Aorta (tissue), 5 donors: ENCODE results near the gene CDC42EP1. TPM values are rescaled to one million over a fixed set of nuclear protein-coding genes. Genes with fewer than 3 reads are reported as not detected.
A peak's percentile ranks its signal among the peaks of the same experiment; 100 is the strongest.

Experiments used
- ATAC-seq: fragments of 200-7000 bp; cut with Tn5 transposase; one replicate; pipeline ENCODE4 v1.9.1; 2022; ENCODE audit warnings: moderate library complexity; ENCODE audit not compliant: low FRiP score
- DNase-seq, 2 donors: peaks; one replicate each; pipeline ENCODE4 v3.0.0-alpha.2; 2020
- H3K27ac ChIP-seq, 2 donors: one replicate each; pipeline ENCODE4 v1.5.1; 2013; ENCODE audit warnings: low read length in 2 of 2, mild to moderate bottlenecking in 2 of 2, moderate library complexity in 2 of 2, control low read depth in 1 of 2, inconsistent platforms in 1 of 2, low read depth in 1 of 2
- H3K27me3 ChIP-seq, 2 donors: one replicate each; pipeline ENCODE4 v1.6.1; 2013; ENCODE audit warnings: control low read depth in 1 of 2, low read length in 1 of 2, mild to moderate bottlenecking in 1 of 2, moderate library complexity in 1 of 2; ENCODE audit not compliant: insufficient read depth in 2 of 2, control insufficient read depth in 1 of 2
- H3K36me3 ChIP-seq, 2 donors: one replicate each; pipeline ENCODE4 v1.6.1; 2013; ENCODE audit warnings: control low read depth in 1 of 2, low read length in 1 of 2, mild to moderate bottlenecking in 1 of 2; ENCODE audit not compliant: insufficient read depth in 2 of 2, control insufficient read depth in 1 of 2
- H3K4me1 ChIP-seq, 2 donors: one replicate each; pipeline ENCODE4 v1.6.1; 2013; ENCODE audit warnings: low read length in 2 of 2, control low read depth in 1 of 2, mild to moderate bottlenecking in 1 of 2, moderate library complexity in 1 of 2; ENCODE audit not compliant: insufficient read depth in 2 of 2, control insufficient read depth in 1 of 2
- H3K4me3 ChIP-seq, 2 donors: one replicate each; pipeline ENCODE4 v1.5.1; 2013; ENCODE audit warnings: low read length in 2 of 2, control low read depth in 1 of 2, mild to moderate bottlenecking in 1 of 2
- H3K9me3 ChIP-seq: one replicate; pipeline ENCODE4 v1.6.1; 2013; ENCODE audit warnings: mild to moderate bottlenecking, low read length; ENCODE audit not compliant: control insufficient read depth
- WGBS, 2 donors: extraction: QIAGEN DNeasy Blood & Tissue Kit; methylation state at CpG; one replicate each; pipeline ENCODE4 v1.1.7; 2013; 5-methylcytosine and 5-hydroxymethylcytosine counted together
- intact Hi-C, 2 donors: fragments of 100-400 bp; cut with DNase I; formaldehyde crosslinking; loops; one replicate each; pipeline versions ENCODE4 v1.14.2 to v1.15.0; 2022
- long read RNA-seq, 2 donors: library from polyadenylated mRNA; unstranded; transcript quantifications; one replicate each; pipeline ENCODE4 v2.0.0, GENCODE V29; 2020 to 2021
- polyA plus RNA-seq, 2 donors: library from polyadenylated mRNA; stranded (reverse); fragments of 200-250 nt; gene quantifications; one replicate each; pipeline ENCODE4 v1.2.3, GENCODE V29; 2013
- total RNA-seq, 2 donors: library from RNA; stranded (reverse); fragmentation: NEBNext Ultra II Directional; extraction: Animal tissue kit (Norgen Biotek cat#: 25700); gene quantifications; one replicate each; pipeline ENCODE4 v1.2.1, GENCODE V29; 2021
- donor health status: healthy with polysubstance abuse.
- donor health status: Bipolar disorder and iron deficiency.
- donor health status: DM: no; HTN: no; CAD: no.
- donor health status: DM: no; HTN: no; CAD: no.
- donor health status: DM: yes; HTN: yes; CAD: no.

Gene CDC42EP1, protein sequence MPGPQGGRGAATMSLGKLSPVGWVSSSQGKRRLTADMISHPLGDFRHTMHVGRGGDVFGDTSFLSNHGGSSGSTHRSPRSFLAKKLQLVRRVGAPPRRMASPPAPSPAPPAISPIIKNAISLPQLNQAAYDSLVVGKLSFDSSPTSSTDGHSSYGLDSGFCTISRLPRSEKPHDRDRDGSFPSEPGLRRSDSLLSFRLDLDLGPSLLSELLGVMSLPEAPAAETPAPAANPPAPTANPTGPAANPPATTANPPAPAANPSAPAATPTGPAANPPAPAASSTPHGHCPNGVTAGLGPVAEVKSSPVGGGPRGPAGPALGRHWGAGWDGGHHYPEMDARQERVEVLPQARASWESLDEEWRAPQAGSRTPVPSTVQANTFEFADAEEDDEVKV
- 10 to 100 TPM; 69.1 to 76.3 TPM for total RNA-seq
- polyA plus RNA-seq = 10 to 100 TPM; 26.0 to 44.6 TPM
- long read RNA-seq, donor 1, partial matches to known transcripts = 24 of 30 reads
- long read RNA-seq, donor 1, other reads (novel, unspliced or antisense) = 4 of 30 reads
- long read RNA-seq, donor 2, transcript CDC42EP1-201 (3 exons, 2,181 nt) = major isoform, 13 of 62 reads
- long read RNA-seq, donor 2, partial matches to known transcripts = 43 of 62 reads
- long read RNA-seq, donor 2, other reads (novel, unspliced or antisense) = 6 of 62 reads

DNA sequence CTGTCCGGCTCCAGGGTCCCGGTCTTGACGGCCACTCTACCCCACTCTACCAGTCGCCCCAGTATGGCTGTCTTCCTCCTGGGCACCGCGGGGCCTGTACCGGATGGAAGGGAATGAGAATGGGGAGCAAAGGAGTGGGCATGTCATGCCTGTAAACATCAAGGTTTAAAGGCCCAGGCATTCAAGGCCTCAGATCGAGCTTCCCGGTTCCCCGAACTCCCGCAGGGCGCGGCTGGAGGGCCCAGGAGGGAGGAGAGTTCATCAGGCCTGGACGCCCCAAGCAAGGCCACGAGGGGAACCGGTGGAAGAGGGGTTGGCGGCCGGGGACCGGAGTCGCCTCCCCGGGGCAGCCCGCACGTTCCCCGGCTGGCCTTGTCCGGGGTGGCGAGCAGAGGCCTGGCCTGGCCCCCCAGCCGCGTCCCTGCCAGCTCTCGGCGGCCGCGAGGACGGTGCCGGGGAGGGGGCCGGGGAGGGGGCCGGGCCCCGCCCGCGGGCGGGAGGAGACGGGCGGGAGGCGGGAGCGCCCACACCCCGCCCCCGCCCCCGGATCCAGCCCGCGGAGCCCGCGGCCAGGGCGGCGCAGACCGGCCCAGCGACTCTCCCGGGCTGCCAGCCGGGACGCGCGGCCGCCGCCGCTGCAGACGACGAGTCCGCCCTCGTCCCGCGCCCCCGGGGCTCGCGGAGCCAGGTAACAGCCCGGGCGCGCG lies at the start of gene CDC42EP1:
Gene CDC42EP1, plus strand, starts transcription at position 580 of the 707 bp plus-strand sequence. CDS start 5,870 bp downstream, outside the sequence.
- no peaks in the 10 kb centered on the region for H3K36me3 ChIP-seq
- WGBS, 2 donors = 2 to 3% methylated on average over 33 to 76 of the region's 76 CpGs
- peak within 1 kb of the TSS; percentile 96 to 97 for H3K27ac ChIP-seq
- peaks cover 0 to 5% of the 10 kb centered on the region in 2 donors for H3K4me1 ChIP-seq
- no peaks in the 10 kb centered on the region for H3K9me3 ChIP-seq
- peak; percentile 55 for ATAC-seq
- peak within 1 kb of the TSS; percentile 86 to 97 for H3K4me3 ChIP-seq
- DNase-seq = peak; percentile 69 to 89
- intact Hi-C loops = loop anchor here (2.0 to 5.0 kb wide), 2 partner anchors 13 to 1972 kb away; partner anchors contain the start of gene RPS19BP1 (in 1 of the 2)
- no peaks in the 10 kb centered on the region for H3K27me3 ChIP-seq

DNA sequence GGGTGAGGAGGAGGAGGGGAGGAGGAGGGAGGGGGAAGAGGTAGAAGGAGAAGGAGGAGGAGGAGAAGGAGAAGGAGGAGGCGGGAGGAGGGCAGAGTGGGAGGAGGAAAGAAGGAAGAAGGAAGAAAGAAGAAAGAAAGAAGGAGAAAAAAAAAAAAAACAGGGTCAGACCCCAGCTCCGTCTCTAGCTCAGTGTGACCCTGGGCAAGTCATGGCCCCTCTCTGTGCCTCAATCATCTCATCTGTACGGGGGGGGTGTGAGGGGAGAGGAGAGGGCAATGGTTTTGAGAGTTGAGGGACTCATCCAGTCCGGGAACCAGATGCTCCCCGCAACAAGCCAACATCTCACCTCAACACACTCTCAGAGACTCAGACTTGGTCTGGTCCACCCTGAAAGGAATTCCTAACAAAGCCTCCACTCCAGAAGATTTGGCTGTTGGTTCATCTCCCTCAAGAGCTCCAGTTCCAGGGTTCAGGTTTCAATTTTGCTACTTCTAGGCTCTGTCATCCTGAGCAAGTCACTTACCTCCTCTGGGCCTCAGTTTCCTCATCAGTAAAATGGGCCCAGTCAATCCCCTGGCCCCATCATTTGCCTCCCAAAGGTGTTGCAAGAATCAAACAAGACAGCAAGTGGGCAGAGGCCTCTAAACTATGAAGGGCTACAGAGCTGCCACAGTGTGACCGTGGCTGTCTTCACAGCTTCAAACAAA lies 48.7 kb upstream of the CDC42EP1 start:
- intact Hi-C loops = no loop called here
- Histone ChIP-seq H3K27ac (no peak overlapping the region), H3K4me3 (no peak overlapping the region), H3K36me3 (no peaks in the 10 kb centered on the region), H3K4me1 (no peaks in the 10 kb centered on the region), H3K27me3 (no peaks in the 10 kb centered on the region), H3K9me3 (no peaks in the 10 kb centered on the region)
- DNase-seq = no peak
- 92% methylated on average over 6 of the region's 6 CpGs for WGBS, 2 donors
- ATAC-seq = no peak

DNA sequence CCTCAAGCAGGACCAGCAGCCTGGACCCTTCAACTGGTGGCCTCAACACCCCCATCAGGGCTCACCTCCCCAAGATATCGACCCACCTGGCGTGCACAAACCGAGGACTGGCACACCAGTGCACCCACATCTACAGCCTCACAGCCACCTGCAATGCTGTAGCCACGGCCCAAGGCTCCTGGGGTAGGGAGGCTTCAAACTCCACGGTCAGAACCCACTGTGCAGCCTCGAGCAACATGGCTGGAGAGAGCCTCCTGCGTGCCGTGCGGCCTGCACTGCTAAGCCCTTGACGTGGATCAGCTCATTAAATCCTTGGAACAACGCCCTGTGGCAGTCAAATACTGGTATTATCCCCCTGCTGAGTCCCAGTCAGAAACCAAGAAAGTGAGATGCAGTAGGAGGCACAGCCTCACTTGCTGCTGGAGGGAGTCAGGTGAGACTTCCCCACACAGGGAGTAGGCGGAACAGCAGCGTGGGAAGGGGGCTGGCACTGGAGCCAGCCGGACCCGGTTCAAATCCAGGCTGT lies 45.7 kb upstream of the CDC42EP1 start:
- no peaks in the 10 kb centered on the region for H3K36me3 ChIP-seq
- 83 to 86% methylated on average over 15 of the region's 15 CpGs for WGBS, 2 donors
- H3K4me3 ChIP-seq = no peak overlapping the region
- intact Hi-C loops = no loop called here
- H3K9me3 ChIP-seq = no peaks in the 10 kb centered on the region
- no peaks in the 10 kb centered on the region for H3K27me3 ChIP-seq
- no peak for ATAC-seq
- H3K4me1 ChIP-seq = no peaks in the 10 kb centered on the region
- DNase-seq = peak in 1 of 2 donors; percentile 44
- H3K27ac ChIP-seq = no peak overlapping the region

DNA sequence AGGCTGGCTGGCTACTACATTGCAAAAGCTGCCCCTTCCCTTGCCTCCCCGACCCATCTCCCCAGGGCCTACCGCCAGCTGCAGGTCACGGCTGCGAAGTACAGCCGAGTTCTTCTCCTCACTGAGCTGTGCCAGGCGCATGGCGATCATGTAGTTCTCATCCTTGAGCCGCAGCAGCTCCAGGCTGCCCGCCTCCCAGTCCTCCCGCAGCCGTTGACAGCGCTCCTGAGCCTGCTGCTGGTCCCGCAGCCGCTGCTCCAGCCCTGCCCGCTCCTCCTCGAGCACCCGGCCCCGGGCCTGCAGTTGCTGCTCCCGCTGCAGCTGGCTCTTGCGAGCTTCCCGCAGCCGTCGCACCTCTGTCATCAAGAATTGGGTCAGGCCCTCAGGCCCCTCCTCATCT lies 44.4 kb upstream of the CDC42EP1 start:
- H3K9me3 ChIP-seq = no peaks in the 10 kb centered on the region
- intact Hi-C loops = no loop called here
- no peaks in the 10 kb centered on the region for H3K4me1 ChIP-seq
- no peak overlapping the region for H3K27ac ChIP-seq
- DNase-seq (peak in 1 of 2 donors; percentile 39), ATAC-seq (no peak)
- WGBS, 2 donors = 93 to 94% methylated on average over 23 of the region's 23 CpGs
- H3K36me3 ChIP-seq = no peaks in the 10 kb centered on the region
- no peaks in the 10 kb centered on the region for H3K27me3 ChIP-seq
- no peak overlapping the region for H3K4me3 ChIP-seq

DNA sequence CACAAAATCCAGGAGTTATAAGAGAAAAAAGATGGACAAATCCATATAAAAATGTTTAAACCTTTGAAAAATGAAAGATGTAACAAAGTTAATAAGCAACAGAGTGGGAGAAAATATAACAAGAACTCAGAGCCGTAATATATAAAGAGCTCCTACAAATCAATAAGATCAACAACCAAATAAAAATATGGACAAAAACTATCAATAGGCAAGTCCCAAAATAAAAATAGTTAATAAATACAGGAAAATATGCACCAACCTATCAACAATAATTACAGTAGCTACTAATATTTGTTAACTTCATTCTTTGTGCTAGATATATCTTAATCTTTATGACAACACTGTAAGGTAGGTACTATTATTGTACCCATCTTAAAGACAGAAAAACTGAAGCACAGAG lies 43.8 kb upstream of the CDC42EP1 start:
- Histone ChIP-seq H3K9me3 (no peaks in the 10 kb centered on the region), H3K4me3 (no peak overlapping the region), H3K36me3 (no peaks in the 10 kb centered on the region), H3K4me1 (no peaks in the 10 kb centered on the region), H3K27ac (no peak overlapping the region), H3K27me3 (no peaks in the 10 kb centered on the region)
- DNase-seq = no peak
- no peak for ATAC-seq
- WGBS, 2 donors = 58 to 93% methylated on average over 1 of the region's 1 CpG
- intact Hi-C loops = no loop called here

DNA sequence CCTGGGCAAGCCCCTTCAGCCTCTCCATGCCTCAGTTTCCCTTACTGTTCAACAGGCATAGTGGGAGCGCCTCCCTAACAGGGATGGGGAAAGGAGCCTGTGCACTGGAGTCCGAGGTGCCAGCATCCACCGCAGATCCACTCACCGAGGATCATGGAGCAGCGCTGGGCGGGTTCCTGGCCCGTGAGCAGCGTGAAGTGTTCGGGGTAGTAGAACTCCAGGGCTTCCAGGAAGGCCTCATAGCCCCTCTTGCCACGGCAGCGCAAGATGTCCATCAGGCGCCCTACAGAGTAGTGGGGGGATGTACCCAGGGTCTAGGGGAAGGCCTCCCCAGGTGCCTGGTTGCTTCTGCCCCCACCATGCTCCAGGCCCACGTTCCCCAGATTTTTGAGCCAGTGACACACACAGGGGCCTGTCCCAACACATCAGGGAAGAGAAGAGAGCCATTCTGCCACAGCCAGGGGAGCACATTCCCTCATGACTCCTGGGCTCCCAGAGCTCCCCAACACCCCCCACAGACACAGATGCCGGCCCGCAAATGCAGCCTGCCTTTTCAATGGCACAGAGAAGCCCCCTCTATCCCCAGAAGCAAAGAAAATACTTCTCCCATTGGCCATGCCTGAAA lies 42.3 kb upstream of the CDC42EP1 start:
- 96 to 98% methylated on average over 15 of the region's 15 CpGs for WGBS, 2 donors
- Histone ChIP-seq H3K27me3 (no peaks in the 10 kb centered on the region), H3K36me3 (no peaks in the 10 kb centered on the region), H3K9me3 (no peaks in the 10 kb centered on the region), H3K27ac (no peak overlapping the region), H3K4me3 (no peak overlapping the region), H3K4me1 (no peaks in the 10 kb centered on the region)
- intact Hi-C loops = no loop called here
- DNase-seq (no peak), ATAC-seq (no peak)

DNA sequence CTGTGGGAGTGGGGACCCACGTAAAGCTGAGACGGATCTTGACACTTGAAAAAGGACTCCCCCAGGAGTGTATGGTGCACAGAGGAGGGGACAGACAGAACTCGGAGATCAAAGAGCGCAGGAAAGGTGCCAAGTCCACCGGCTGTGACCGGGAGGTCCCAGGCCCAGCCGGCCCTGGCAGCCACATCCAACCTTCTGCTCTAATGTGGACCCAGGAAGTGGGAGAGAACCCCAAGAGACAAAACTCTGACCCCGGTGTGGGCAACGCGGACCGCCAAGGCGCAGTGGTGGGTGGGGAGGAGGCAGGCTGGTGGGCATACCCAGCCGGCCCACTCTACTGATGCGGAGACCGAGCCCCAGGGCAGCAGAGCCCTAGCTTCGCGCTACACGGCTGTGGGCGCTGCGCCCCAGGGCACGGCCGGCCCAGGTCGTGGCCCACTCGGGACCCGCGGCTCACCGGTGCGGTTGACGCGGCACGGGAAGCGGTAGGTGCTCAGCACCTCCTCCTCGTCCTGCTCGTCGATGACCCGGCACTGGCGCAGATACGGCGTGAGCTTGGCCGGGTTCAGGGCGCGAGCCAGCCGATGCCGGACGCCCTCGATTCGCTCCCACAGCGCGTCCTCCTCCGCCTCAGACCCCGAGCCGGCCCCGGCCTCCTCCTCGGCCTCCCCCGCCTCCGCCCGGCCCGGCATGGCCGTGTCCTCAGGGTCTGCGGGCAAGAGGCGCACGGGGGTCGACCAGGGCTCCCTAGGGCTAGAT lies 41.6 kb upstream of the CDC42EP1 start:
- Histone ChIP-seq H3K27me3 (no peaks in the 10 kb centered on the region), H3K4me1 (no peaks in the 10 kb centered on the region), H3K9me3 (no peaks in the 10 kb centered on the region), H3K27ac (no peak overlapping the region), H3K4me3 (peak overlapping the region; percentile 58 to 72), H3K36me3 (no peaks in the 10 kb centered on the region)
- ATAC-seq = peak; percentile 60
- intact Hi-C loops = no loop called here
- no peak for DNase-seq
- WGBS, 2 donors = 23 to 24% methylated on average over 55 to 63 of the region's 63 CpGs
